ENCODE data around the gene CDC42BPB.

- TF ChIP-seq CTCF (IDR thresholded peaks at IDR 0.05) (no peak), TAF1 (IDR thresholded peaks at IDR 0.05; ENCODE audit: borderline replicate concordance, low read depth, low read length) (no peak), POLR2AphosphoS5 (IDR thresholded peaks at IDR 0.05; ENCODE audit: low read depth, low read length) (no peak), FOXJ3 (CRISPR knock-in tag; IDR thresholded peaks at IDR 0.05) (no peak), GABPA (IDR thresholded peaks at IDR 0.05; ENCODE audit: low read depth) (no peak), IRF3 (IDR thresholded peaks at IDR 0.05; ENCODE audit: low read depth, low read length) (no peak), RAD21 (IDR thresholded peaks at IDR 0.05; ENCODE audit: low read length) (no peak), USF1 (IDR thresholded peaks at IDR 0.05; ENCODE audit: borderline replicate concordance, low read depth) (no peak), EP300 (IDR thresholded peaks at IDR 0.05; ENCODE audit: borderline replicate concordance in 1 of 2, low read depth in 1 of 2, low read length in 1 of 2) (no peak), SIN3A (IDR thresholded peaks at IDR 0.05; ENCODE audit: borderline replicate concordance, low read depth, low read length) (no peak), MXI1 (IDR thresholded peaks at IDR 0.05; ENCODE audit: low read depth, low read length) (no peak)
Observed at GRCh38 chr14:102949801-102950451, 107.4 kb downstream of the CDC42BPB start.
